Measurements from ENCODE around the gene RNFT2.

RNFT2 gene

GRCh38 chr12:116838365-116838764 lies 100.2 kb downstream of the RNFT2 start:
- no peak for DNase-seq

DNA sequence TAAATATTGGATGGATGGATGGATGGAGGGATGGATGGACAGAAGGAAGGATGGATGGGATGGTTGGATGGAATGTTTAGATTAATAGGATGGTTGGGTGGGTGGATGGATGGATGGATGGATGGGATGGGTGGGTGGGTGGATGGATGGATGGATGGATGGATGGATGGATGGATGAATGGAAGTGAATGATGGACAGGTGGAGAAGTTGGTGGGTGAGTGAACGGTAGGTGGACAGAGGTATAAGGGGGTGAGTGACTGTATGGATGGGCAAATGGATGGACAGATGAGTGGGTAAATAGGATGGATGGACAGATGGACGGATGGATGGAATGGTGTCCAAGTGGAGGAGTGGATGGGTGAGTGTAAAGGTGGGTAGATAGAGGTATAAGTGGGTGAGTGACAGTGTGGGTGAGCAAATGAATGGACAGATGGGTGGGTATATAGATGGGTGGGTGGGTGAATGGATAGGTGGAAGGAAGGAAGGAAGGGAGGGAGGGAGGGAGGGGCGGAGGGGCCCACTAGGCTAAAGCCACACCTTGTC lies 101.2 kb downstream of the RNFT2 start:
- no peak for DNase-seq

- DNase-seq, result no peak
Measured at GRCh38 chr12:116843085-116843484, 105.0 kb downstream of the RNFT2 start.

GRCh38 chr12:116849216-116849615 lies 111.1 kb downstream of the RNFT2 start:
- DNase-seq, result no peak

GRCh38 chr12:116852303-116852702 lies 114.2 kb downstream of the RNFT2 start:
- DNase-seq, result no peak

DNA sequence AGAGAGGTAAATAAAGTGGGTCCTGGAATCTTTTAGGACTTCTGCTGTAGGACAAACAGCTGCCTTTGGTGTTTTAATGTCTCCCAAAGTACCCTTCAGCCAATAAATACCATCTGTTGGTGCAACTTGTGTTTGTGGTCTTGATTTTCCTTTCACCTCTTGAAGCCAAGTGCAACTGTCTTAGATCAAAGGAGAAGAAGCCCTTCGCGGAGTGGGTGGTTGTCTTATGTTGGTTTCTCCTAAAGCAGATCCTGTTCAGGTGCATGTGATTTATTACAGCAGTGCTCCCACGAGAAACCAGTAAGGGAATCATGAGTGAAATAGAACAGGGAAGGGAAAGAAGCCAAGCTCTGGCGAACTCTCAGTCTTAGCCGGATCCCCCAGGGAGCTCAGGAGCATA lies 115.4 kb downstream of the RNFT2 start:
- DNase-seq, result no peak

GRCh38 chr12:116855744-116856470 lies 117.8 kb downstream of the RNFT2 start:
- no peak for DNase-seq

DNA sequence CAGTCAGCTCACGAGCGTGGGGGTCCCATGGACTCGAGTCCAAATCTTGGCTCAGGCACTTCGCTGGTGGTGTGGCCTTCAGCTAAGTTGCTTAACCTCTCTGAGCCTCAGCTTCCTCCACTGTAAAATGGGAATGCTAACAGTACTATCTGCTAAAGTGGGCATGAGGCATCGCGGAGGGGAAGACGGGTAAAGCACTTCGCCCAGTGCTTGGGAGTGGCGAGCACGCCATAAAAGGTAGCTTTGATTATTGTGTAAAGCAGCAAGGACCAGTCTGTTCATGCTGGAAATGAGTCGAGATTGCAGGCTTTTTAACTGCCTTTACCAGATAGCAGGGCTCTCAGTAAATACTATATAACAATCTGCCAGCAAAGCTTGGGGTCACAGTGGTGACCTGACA lies 118.6 kb downstream of the RNFT2 start:
- DNase-seq, result no peak

GRCh38 chr12:116859079-116859478 lies 121.0 kb downstream of the RNFT2 start:
- no peak for DNase-seq

DNA sequence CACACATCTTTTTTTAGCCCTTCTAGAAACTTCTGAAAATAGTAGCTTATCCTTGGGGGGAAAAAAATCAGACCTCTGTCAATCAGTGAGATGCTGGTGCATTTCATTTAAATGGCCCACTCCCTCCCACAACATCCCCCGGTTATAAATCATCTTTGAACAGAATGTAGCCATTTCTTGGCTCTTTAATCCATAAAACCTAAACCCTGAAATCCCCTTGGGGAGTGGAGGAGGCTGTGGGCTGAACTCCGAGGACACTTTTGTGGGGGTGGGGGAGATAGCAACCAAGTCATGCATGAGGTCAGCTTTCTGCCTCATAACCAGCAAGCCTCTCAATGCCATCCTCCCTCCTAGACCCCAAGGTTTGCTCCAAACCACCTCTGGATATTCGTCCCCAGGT lies 122.1 kb downstream of the RNFT2 start:
- DNase-seq, result no peak

- peak in 1 of 4 experiments; percentile 21 for DNase-seq
Measured at GRCh38 chr12:116861320-116861719, 123.2 kb downstream of the RNFT2 start.

DNA sequence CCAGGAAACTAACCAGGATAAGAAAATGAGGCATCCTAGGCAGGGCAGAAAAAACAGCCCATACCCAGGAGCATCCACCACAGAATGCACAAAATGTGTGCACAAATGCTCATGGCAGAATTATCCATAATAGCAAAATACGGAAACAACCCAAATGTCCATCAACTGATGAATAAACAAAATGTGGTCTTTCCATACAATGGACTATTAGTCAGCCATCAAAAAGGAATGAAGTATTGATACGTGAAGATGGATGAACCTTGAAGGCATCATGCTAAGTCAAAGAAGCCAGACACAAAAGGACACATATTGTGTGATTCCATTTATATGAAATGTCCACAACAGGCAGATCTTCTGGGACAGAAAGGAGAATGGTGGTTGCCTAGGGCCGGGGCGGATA lies 124.1 kb downstream of the RNFT2 start:
- no peak for DNase-seq

DNA sequence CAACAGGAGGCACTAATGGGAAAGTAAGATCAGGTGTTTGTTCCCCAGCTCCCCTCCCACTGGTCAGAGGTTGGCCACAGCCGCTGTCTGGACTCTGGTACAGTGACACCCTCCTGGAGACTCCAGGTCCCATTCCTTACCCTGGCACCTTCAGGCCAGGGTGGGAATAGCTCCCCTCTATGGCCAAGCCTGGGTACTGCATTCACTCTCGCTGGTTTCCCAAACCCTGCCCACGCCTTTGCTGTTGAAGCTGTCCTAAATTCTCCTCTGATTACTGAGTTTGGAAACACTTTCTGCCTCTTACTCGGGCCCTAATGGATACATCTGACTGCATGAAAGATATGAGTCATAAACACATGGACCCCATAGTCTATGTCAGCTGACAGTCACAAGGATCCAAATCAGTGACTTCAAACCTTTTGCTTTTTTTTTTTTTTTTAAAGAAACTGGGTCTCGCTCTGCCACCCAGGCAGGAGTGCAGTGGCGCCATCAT lies 125.2 kb downstream of the RNFT2 start:
- DNase-seq, result no peak

- no peak for DNase-seq
Measured at GRCh38 chr12:116864371-116865160, 126.5 kb downstream of the RNFT2 start.

DNA sequence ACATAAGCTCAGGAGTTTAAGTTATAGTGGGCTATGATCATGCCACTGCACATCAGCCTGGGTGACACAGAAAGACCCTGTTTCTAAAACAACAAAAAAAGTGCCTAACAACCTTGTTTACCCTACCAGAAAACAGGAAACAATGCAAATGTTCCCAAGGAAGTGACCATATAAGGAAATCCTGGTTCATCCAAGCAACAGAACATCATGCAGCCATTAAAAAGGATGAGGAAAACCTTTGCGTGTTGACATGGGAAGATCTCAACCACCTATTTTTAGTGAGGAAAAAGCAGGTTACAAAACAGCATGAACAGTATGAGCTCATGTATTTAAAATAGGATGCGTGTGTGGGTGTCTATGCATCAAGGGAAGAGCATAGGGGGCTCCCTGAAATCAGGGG lies 129.4 kb downstream of the RNFT2 start:
- DNase-seq, result no peak

GRCh38 chr12:116870306-116870705 lies 132.2 kb downstream of the RNFT2 start:
- no peak for DNase-seq

DNA sequence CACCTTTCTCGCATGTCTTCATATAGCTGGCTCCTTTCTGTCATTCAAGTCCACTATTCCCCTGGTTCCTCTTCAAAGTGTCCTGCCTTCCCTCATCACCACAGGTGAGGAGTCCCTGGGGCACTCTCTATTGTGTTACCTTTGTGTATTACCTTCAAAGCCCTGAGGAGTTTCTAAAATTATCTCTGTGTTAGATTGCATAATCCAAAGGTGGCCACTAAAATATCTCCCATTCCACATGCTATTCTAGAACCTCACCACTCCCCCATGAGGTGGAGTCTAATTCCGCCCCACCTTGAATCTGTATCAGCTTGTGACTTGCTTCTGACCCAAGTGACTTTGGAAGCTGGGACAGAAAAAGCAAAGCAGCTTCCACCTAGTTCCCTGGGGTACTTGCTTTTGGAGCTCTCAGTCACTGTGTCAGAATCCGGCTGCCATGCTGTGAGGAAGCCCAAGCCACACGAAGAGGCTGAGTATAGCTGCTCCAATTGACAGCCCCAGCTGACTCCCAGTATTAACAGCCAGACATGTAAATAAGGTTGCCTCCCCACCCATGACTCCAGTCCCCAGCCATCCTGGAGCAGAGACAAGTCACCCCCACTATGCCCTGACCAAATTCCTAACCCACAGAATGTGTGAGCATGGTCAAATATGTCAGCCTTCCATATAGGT lies 136.3 kb downstream of the RNFT2 start:
- no peak for DNase-seq

DNA sequence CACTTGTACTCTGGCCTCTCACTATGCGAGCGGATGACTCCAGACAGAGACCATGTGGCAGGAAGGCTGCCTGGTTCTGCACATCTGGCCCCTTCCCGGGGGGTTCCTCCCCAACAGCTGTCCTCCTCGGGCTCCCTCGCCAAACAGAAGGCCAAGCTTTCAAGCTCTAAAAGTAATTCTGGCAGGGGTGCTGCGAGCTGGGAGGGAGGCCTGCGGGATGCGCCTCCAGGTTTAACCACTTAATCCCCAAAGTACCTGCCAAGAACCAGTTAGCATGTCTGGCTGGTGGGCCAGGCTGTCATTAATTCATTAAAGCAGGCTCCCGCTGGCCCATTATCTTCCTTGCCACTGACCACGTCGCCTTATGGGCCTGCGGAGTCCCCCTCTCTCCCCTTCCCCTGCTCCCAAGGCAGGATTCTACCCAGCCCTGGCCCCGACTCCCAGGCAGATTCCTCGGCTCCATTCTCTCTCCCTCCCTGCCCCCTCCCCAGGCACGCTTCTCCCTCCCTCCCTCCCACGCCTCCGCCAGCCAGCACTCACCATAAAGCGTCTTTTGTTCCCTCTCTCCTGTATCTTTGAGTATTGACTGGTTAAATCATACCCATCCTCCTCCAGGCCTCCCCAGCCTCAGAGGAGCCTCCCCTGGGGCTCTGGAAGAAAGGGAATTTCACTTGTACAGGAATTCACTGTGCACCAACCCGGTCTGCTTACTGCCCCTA lies 138.2 kb downstream of the RNFT2 start:
- no peak for DNase-seq

GRCh38 chr12:116878567-116879508 lies 140.7 kb downstream of the RNFT2 start:
- no peak for DNase-seq

GRCh38 chr12:116879509-116880212 lies 141.5 kb downstream of the RNFT2 start:
- no peak for DNase-seq
